Right lobe of liver (tissue), 6 donors: Measurements from ENCODE around the gene PARPBP. TPM values are rescaled to one million over a fixed set of nuclear protein-coding genes. Genes with fewer than 3 reads are reported as not detected.
A peak's percentile ranks its signal among the peaks of the same experiment; 100 is the strongest.

Source experiments
- ATAC-seq, 4 donors: fragments of 200-7000 bp; cut with Tn5 transposase; one replicate each; pipeline ENCODE4 v1.9.1; 2020; ENCODE audit warnings: mild to moderate bottlenecking in 4 of 4, moderate library complexity in 4 of 4
- DNase-seq, 3 donors: peaks; one replicate each; pipeline ENCODE4 v3.0.0-alpha.2; 2020
- H3K27ac ChIP-seq, 3 donors: fragments of 200-600 bp; one replicate each; pipeline ENCODE4 v1.8.0; 2022
- H3K27me3 ChIP-seq, 2 donors: fragments of 200-600 bp; one replicate each; pipeline ENCODE4 v1.8.0; 2022
- H3K36me3 ChIP-seq, 4 donors: fragments of 200-600 bp; sonication (generic) in 1 of 4; one replicate each; pipeline versions ENCODE4 v1.5.1 to v1.8.0; 2017 to 2022; ENCODE audit warnings: control low read depth in 1 of 4
- H3K4me1 ChIP-seq, 4 donors: fragments of 200-600 bp; sonication (generic) in 1 of 4; one replicate each; pipeline versions ENCODE4 v1.5.1 to v1.8.0; 2017 to 2022; ENCODE audit warnings: control low read depth in 1 of 4
- H3K4me3 ChIP-seq, 3 donors: fragments of 200-600 bp; one replicate each; pipeline ENCODE4 v1.8.0; 2022
- H3K9me3 ChIP-seq, 4 donors: fragments of 200-600 bp; sonication (generic) in 1 of 4; one replicate each; pipeline versions ENCODE4 v1.5.1 to v1.8.0; 2017 to 2022; ENCODE audit warnings: control low read depth in 1 of 4
- CTCF ChIP-seq, 4 donors: fragments of 200-600 bp in 3 of 4; fragments of 450-650 bp in 1 of 4; IDR thresholded peaks; one replicate each; pipeline versions ENCODE4 v1.5.1 to v1.8.0; 2016 to 2022; ENCODE audit warnings: antibody characterized with exemption in 4 of 4, mild to moderate bottlenecking in 2 of 4
- POLR2A ChIP-seq: fragments of 450-650 bp; IDR thresholded peaks from one replicate; pipeline ENCODE4 v1.6.1; 2017; ENCODE audit warnings: antibody characterized with exemption, mild to moderate bottlenecking
- WGBS: methylation state at CpG from one replicate; pipeline ENCODE4 v1.1.6; 2018; ENCODE audit warnings: low coverage, low lambda C conversion rate; ENCODE audit not compliant: insufficient coverage; ENCODE audit errors: missing lambda C conversion rate; 5-methylcytosine and 5-hydroxymethylcytosine counted together
- intact Hi-C, 2 donors: fragments of 100-400 bp; cut with DNase I; formaldehyde crosslinking; loops; one replicate each; pipeline versions ENCODE4 v1.11.2 to v1.14.1; 2022
- total RNA-seq, 6 experiments: library from RNA; depleted of rRNA in 2 of 6; stranded (reverse); fragments of >200 nt in 2 of 6; fragmentation: NEBNext Ultra II Directional in 3 of 6; extraction: Animal tissue kit (Norgen Biotek cat#: 25700) in 3 of 6; gene quantifications; one replicate each; pipeline versions ENCODE4 v1.1.0 to v1.2.4, GENCODE V29; 2016 to 2023
- donor health status: DM: no; HTN: yes; CAD: no.
- donor health status: DM: no; HTN: no; CAD: no.
- donor health status: DM: no; HTN: no; CAD: no.
- donor health status: DM: no; HTN: yes; CAD: no.
- donor health status: DM: no; HTN: yes; CAD: no.

PARPBP gene
- total RNA-seq, 6 experiments from 2014 or later = 0.33 to 2.8 (median 0.91) TPM

DNA sequence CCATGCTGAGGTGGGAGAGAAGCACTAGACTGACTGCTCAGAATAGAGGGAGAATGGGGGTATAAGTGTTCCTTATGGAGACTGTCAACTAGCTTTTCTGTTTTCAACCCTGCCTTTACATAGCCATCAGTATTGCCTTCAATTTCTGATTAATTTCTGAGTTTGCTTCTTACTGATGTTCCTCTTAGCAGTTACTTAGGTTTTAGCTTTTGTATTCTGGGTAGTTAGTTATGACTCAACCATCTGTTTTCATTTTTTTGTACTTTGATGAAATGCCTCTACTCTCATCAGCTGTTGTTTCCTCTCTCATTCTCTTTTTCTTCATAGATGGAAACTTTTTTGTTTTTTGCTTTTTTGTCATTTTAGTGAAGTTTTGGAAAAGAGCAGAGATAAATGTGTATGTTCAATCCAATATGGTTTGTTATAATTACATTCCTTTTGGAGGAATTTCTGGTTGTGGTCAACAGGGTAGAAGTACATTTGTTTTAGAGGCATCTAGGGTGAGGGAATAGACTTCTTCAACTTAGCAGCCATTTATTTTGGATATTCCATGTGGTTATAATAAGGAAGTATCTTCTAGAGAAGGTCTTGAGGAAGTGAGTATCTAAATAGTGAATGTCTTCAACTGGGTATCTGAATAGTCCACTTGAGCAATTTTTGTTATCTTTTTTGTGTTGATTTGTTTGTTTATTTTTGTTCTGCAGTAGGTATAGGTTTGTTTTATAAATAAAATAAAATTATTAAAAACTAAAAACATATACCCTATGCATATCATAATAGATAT is 48.0 kb downstream of the PARPBP start:
- intact Hi-C loops = no loop called here
- Histone ChIP-seq H3K36me3 (no peaks in the 10 kb centered on the region), H3K4me3 (no peak overlapping the region), H3K27me3 (no peaks in the 10 kb centered on the region), H3K4me1 (no peaks in the 10 kb centered on the region), H3K27ac (no peak overlapping the region), H3K9me3 (no peaks in the 10 kb centered on the region)
- ATAC-seq (no peak), DNase-seq (no peak)
- TF ChIP-seq POLR2A (no peak), CTCF (IDR thresholded peaks at IDR 0.05) (no peak)

- DNase-seq = no peak
- intact Hi-C loops = no loop called here
- ATAC-seq = peak; percentile 50 to 75 (median 64)
- WGBS = 97% methylated on average over 2 of the region's 2 CpGs
- Histone ChIP-seq H3K27me3 (no peaks in the 10 kb centered on the region), H3K4me3 (no peak overlapping the region), H3K36me3 (no peaks in the 10 kb centered on the region), H3K27ac (no peak overlapping the region), H3K4me1 (no peaks in the 10 kb centered on the region), H3K9me3 (no peaks in the 10 kb centered on the region)
- TF ChIP-seq CTCF (IDR thresholded peaks at IDR 0.05) (peak; percentile 66 to 77 (median 72)), POLR2A (no peak)
These were observed 50.1 kb downstream of the PARPBP start for GRCh38 chr12:102169922-102170621.

- Histone ChIP-seq H3K36me3 (no peaks in the 10 kb centered on the region), H3K9me3 (no peaks in the 10 kb centered on the region), H3K4me3 (no peak overlapping the region), H3K27ac (no peak overlapping the region), H3K4me1 (no peaks in the 10 kb centered on the region), H3K27me3 (no peaks in the 10 kb centered on the region)
- DNase-seq (no peak), ATAC-seq (no peak)
- intact Hi-C loops = no loop called here
- TF ChIP-seq POLR2A = no peak
- TF ChIP-seq CTCF (IDR thresholded peaks at IDR 0.05) = no peak
These were observed 52.0 kb downstream of the PARPBP start for GRCh38 chr12:102171951-102172350.

GRCh38 chr12:102172436-102172835 is 52.5 kb downstream of the PARPBP start:
- Histone ChIP-seq H3K4me1 (no peaks in the 10 kb centered on the region), H3K36me3 (no peaks in the 10 kb centered on the region), H3K27me3 (no peaks in the 10 kb centered on the region), H3K27ac (no peak overlapping the region), H3K4me3 (no peak overlapping the region), H3K9me3 (no peaks in the 10 kb centered on the region)
- ATAC-seq = peak in 1 of 4 donors; percentile 76
- DNase-seq = no peak
- no peak for TF ChIP-seq CTCF (IDR thresholded peaks at IDR 0.05)
- no peak for TF ChIP-seq POLR2A
- intact Hi-C loops = no loop called here
